Fibroblast of villous mesenchyme (primary cell): ENCODE results near the gene TMEM208. TPM values are rescaled to one million over a fixed set of nuclear protein-coding genes. Genes with fewer than 3 reads are reported as not detected.

ENCODE experiments used
- DNase-seq: peaks from one replicate; pipeline ENCODE4 v3.0.0-alpha.2; 2010; ENCODE audit warnings: low read depth
- H3K4me3 ChIP-seq: 2 replicates; pipeline ENCODE4 v1.5.1; 2011; ENCODE audit warnings: low read depth, mild to moderate bottlenecking, low read length
- CTCF ChIP-seq: IDR thresholded peaks from 2 replicates; pipeline ENCODE4 v1.5.1; 2012; ENCODE audit warnings: low read depth, mild to moderate bottlenecking, low read length; ENCODE audit not compliant: insufficient read depth
- total RNA-seq: library from RNA; depleted of rRNA; stranded (reverse); fragments of >200 nt; gene quantifications from 2 replicates; pipeline ENCODE4 v1.2.3, GENCODE V29; 2012

The TMEM208 gene
- total RNA-seq, 1 donor = 25.5 TPM

- no peak for TF ChIP-seq CTCF
- DNase-seq = no peak
- no peak overlapping the region for H3K4me3 ChIP-seq
Measured at GRCh38 chr16:67209565-67209964, 17.4 kb upstream of the TMEM208 start.

- H3K4me3 ChIP-seq = no peak overlapping the region
- DNase-seq = no peak
- no peak for TF ChIP-seq CTCF
Measured at GRCh38 chr16:67210069-67210937, 16.6 kb upstream of the TMEM208 start.

GRCh38 chr16:67211674-67212073 is 15.3 kb upstream of the TMEM208 start:
- no peak for TF ChIP-seq CTCF
- no peak for DNase-seq
- no peak overlapping the region for H3K4me3 ChIP-seq

- no peak for DNase-seq
- TF ChIP-seq CTCF = no peak
- H3K4me3 ChIP-seq = no peak overlapping the region
Measured at GRCh38 chr16:67212766-67213165, 14.2 kb upstream of the TMEM208 start.

GRCh38 chr16:67213197-67214019 is 13.5 kb upstream of the TMEM208 start:
- no peak overlapping the region for H3K4me3 ChIP-seq
- DNase-seq = no peak
- no peak for TF ChIP-seq CTCF

GRCh38 chr16:67215706-67216105 is 11.2 kb upstream of the TMEM208 start:
- TF ChIP-seq CTCF = no peak
- DNase-seq = no peak

More at GRCh38 chr16:67215706-67216105, 11.2 kb upstream of the TMEM208 start:
- H3K4me3 ChIP-seq = no peak overlapping the region
